Astrocyte (in vitro differentiated cells and primary cell): ENCODE results near the gene PSMG4. TPM values are rescaled to one million over a fixed set of nuclear protein-coding genes. Genes with fewer than 3 reads are reported as not detected.

Experiments
- DNase-seq: peaks from one replicate; pipeline ENCODE4 v3.0.0-alpha.2; 2010; ENCODE audit warnings: low read depth
- FAIRE-seq: peaks from 2 replicates; lab custom pipeline; 2011; peaks lifted over from hg19 to GRCh38; lab: Jason Lieb, UNC
- H2AFZ ChIP-seq: 2 replicates; pipeline ENCODE4 v1.6.0; 2012; ENCODE audit warnings: low read depth, low read length, inconsistent platforms
- H3K27ac ChIP-seq: 2 replicates; pipeline ENCODE4 v1.5.1; 2011; ENCODE audit warnings: low read depth, low read length, inconsistent platforms
- H3K27me3 ChIP-seq: 2 replicates; pipeline ENCODE4 v1.6.0; 2011; ENCODE audit warnings: low read length, inconsistent platforms; ENCODE audit not compliant: insufficient read depth
- H3K36me3 ChIP-seq: 2 replicates; pipeline ENCODE4 v1.5.1; 2011; ENCODE audit warnings: low read length, inconsistent platforms; ENCODE audit not compliant: insufficient read depth
- H3K4me1 ChIP-seq: 2 replicates; pipeline ENCODE4 v1.5.1; 2011; ENCODE audit warnings: low read length, inconsistent platforms; ENCODE audit not compliant: insufficient read depth
- H3K4me2 ChIP-seq: 2 replicates; pipeline ENCODE4 v1.6.0; 2012; ENCODE audit warnings: low read length, inconsistent platforms
- H3K4me3 ChIP-seq: 2 replicates; pipeline ENCODE4 v1.5.1; 2011; ENCODE audit warnings: low read depth, mild to moderate bottlenecking, low read length, inconsistent platforms; ENCODE audit not compliant: insufficient read depth
- H3K79me2 ChIP-seq: 2 replicates; pipeline ENCODE4 v1.6.0; 2012; ENCODE audit warnings: mild to moderate bottlenecking, low read length, inconsistent platforms; ENCODE audit not compliant: insufficient read depth
- H3K9ac ChIP-seq: 2 replicates; pipeline ENCODE4 v1.6.0; 2012; ENCODE audit warnings: mild to moderate bottlenecking, low read length, inconsistent platforms
- H3K9me3 ChIP-seq: 2 replicates; pipeline ENCODE4 v1.5.1; 2012; ENCODE audit warnings: low read depth, mild to moderate bottlenecking, low read length, inconsistent platforms; ENCODE audit not compliant: insufficient read depth
- H4K20me1 ChIP-seq: 2 replicates; pipeline ENCODE4 v1.6.0; 2012; ENCODE audit warnings: low read length, inconsistent platforms; ENCODE audit not compliant: insufficient read depth
- H3K27ac Mint-ChIP-seq: one replicate; pipeline ENCODE4 v1.8.0; 2021; ENCODE audit warnings: mild to moderate bottlenecking, mixed read lengths; ENCODE audit not compliant: unreplicated experiment
- H3K27me3 Mint-ChIP-seq: one replicate; pipeline ENCODE4 v1.8.0; 2021; ENCODE audit warnings: low read depth, mixed read lengths; ENCODE audit not compliant: unreplicated experiment
- H3K36me3 Mint-ChIP-seq: one replicate; pipeline ENCODE4 v1.8.0; 2021; ENCODE audit warnings: low read depth, mixed read lengths; ENCODE audit not compliant: unreplicated experiment
- H3K4me1 Mint-ChIP-seq: one replicate; pipeline ENCODE4 v1.8.0; 2021; ENCODE audit warnings: low read depth, mixed read lengths; ENCODE audit not compliant: unreplicated experiment
- H3K4me3 Mint-ChIP-seq: one replicate; pipeline ENCODE4 v1.8.0; 2021; ENCODE audit warnings: mild to moderate bottlenecking, moderate library complexity, mixed read lengths; ENCODE audit not compliant: unreplicated experiment
- H3K9me3 Mint-ChIP-seq: one replicate; pipeline ENCODE4 v1.8.0; 2021; ENCODE audit warnings: mild to moderate bottlenecking, mixed read lengths; ENCODE audit not compliant: unreplicated experiment
- CTCF ChIP-seq: IDR thresholded peaks from 2 replicates; pipeline ENCODE4 v1.5.1; 2011; ENCODE audit warnings: low read depth, mild to moderate bottlenecking, inconsistent platforms, low read length, moderate library complexity; ENCODE audit not compliant: insufficient read depth
- EZH2 ChIP-seq: IDR thresholded peaks from 2 replicates; pipeline ENCODE4 v1.6.1; 2012; ENCODE audit warnings: mild to moderate bottlenecking, low read length, inconsistent platforms; ENCODE audit not compliant: insufficient read depth
- total RNA-seq: library from RNA; stranded (reverse); gene quantifications from 2 replicates; pipeline ENCODE4 v1.2.1, GENCODE V29; 2021

The PSMG4 gene
- total RNA-seq, 1 donor from 2014 or later: 23.4 TPM

GRCh38 chr6:3229566-3230178 is 29.1 kb upstream of the PSMG4 start:
- FAIRE-seq (no peak), DNase-seq (no peak)
- H3K4me3 Mint-ChIP-seq: peak overlapping the region; percentile 55
- Histone ChIP-seq H3K4me1 (peaks cover 35% of the 10 kb centered on the region), H3K27ac (no peak overlapping the region), H3K4me2 (peak overlapping the region; percentile 82), H3K27me3 (peaks cover 69% of the 10 kb centered on the region), H3K9me3 (no peaks in the 10 kb centered on the region), H3K36me3 (no peaks in the 10 kb centered on the region), H3K79me2 (peaks cover 10% of the 10 kb centered on the region), H3K4me3 (peak overlapping the region; percentile 31), H3K9ac (no peak overlapping the region), H2AFZ (peak overlapping the region; percentile 28), H4K20me1 (peaks cover 11% of the 10 kb centered on the region)
- H3K36me3 Mint-ChIP-seq: peaks cover 5% of the 10 kb centered on the region
- no peak for TF ChIP-seq CTCF
- TF ChIP-seq EZH2: peak; percentile 35
- no peaks in the 10 kb centered on the region for H3K9me3 Mint-ChIP-seq
- peak overlapping the region; percentile 50 for H3K27ac Mint-ChIP-seq
- H3K27me3 Mint-ChIP-seq: peaks cover 10% of the 10 kb centered on the region
- peaks cover 23% of the 10 kb centered on the region for H3K4me1 Mint-ChIP-seq

GRCh38 chr6:3230256-3230882 is 28.4 kb upstream of the PSMG4 start:
- H3K27ac ChIP-seq: no peak overlapping the region
- peak overlapping the region; percentile 77 for H3K4me3 ChIP-seq
- H3K36me3 Mint-ChIP-seq: peaks cover 5% of the 10 kb centered on the region
- peaks cover 10% of the 10 kb centered on the region for H3K79me2 ChIP-seq
- FAIRE-seq (no peak), DNase-seq (no peak)
- no peak overlapping the region for H2AFZ ChIP-seq
- peaks cover 23% of the 10 kb centered on the region for H3K4me1 Mint-ChIP-seq
- peak overlapping the region; percentile 50 for H3K27ac Mint-ChIP-seq
- H3K9me3 Mint-ChIP-seq: no peaks in the 10 kb centered on the region
- peaks cover 69% of the 10 kb centered on the region for H3K27me3 ChIP-seq
- no peaks in the 10 kb centered on the region for H3K9me3 ChIP-seq
- TF ChIP-seq EZH2: no peak
- no peak for TF ChIP-seq CTCF
- H3K4me1 ChIP-seq: peaks cover 35% of the 10 kb centered on the region
- H3K36me3 ChIP-seq: no peaks in the 10 kb centered on the region
- H4K20me1 ChIP-seq: peaks cover 11% of the 10 kb centered on the region
- H3K27me3 Mint-ChIP-seq: peaks cover 10% of the 10 kb centered on the region
- peak overlapping the region; percentile 85 for H3K4me3 Mint-ChIP-seq
- H3K4me2 ChIP-seq: peak overlapping the region; percentile 97
- H3K9ac ChIP-seq: no peak overlapping the region

GRCh38 chr6:3230900-3231246 is 27.9 kb upstream of the PSMG4 start:
- DNase-seq: peak; percentile 46
- Mint-ChIP-seq H3K4me3 (peak overlapping the region; percentile 85), H3K27ac (peak overlapping the region; percentile 35), H3K36me3 (peaks cover 2% of the 10 kb centered on the region), H3K9me3 (no peaks in the 10 kb centered on the region), H3K27me3 (peaks cover 10% of the 10 kb centered on the region), H3K4me1 (peaks cover 20% of the 10 kb centered on the region)
- no peak for FAIRE-seq
- Histone ChIP-seq H3K9ac (peak overlapping the region; percentile 80), H3K9me3 (no peaks in the 10 kb centered on the region), H2AFZ (peak overlapping the region; percentile 98), H3K4me2 (peak overlapping the region; percentile 97), H3K27ac (no peak overlapping the region), H3K4me3 (peak overlapping the region; percentile 77), H4K20me1 (peaks cover 9% of the 10 kb centered on the region), H3K36me3 (no peaks in the 10 kb centered on the region), H3K4me1 (peaks cover 35% of the 10 kb centered on the region), H3K27me3 (peaks cover 67% of the 10 kb centered on the region), H3K79me2 (peaks cover 8% of the 10 kb centered on the region)
- no peak for TF ChIP-seq CTCF
- no peak for TF ChIP-seq EZH2
